Fibroblast of skin of back (primary cell): Measurements from ENCODE around the gene ARL10.

Experiments
- DNase-seq: peaks from one replicate; pipeline ENCODE4 v3.0.0-alpha.2; 2013

The ARL10 gene

DNA sequence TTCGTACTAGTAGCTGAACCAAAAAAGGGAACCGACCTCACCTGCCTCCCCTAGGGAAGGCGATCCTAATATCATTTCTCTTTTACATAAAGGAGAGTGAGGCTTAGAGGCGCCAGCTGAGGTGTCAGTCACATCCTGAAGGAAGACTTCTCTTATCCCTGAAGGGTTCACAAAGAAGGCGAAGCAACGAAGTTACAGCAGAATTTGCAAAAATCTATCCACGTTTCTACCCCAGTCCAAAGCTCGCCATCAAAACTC lies 3.1 kb upstream of the ARL10 start:
- no peak for DNase-seq

DNA sequence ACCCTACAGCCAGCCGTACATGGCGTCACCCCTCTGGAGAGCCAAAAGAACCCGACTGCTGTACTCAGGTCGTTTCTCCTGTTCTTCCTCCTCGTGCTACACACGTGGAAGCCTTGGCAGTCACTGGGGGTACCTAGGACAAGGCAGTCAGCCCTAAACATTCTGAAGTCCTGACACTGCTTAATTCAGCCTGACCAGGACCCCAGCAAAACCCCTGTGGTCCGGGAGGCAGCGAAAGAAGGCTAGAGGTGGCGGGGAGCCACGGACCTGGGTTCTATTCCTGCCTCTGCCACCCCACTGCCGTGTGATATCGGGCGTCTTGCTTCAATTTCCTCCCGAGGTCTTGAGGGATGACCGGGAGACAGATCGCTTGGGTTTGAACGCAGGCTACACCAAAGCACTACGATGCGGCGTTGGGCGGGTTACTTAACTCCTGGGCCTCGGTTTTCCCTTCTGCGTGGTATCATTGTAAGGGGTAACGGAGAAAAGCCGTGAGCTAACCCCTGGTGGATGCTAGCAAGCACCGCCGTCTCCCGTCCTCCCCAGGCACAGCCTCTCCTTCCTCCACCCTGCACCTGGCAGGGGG lies 429 bp upstream of the ARL10 start:
- DNase-seq: no peak

DNA sequence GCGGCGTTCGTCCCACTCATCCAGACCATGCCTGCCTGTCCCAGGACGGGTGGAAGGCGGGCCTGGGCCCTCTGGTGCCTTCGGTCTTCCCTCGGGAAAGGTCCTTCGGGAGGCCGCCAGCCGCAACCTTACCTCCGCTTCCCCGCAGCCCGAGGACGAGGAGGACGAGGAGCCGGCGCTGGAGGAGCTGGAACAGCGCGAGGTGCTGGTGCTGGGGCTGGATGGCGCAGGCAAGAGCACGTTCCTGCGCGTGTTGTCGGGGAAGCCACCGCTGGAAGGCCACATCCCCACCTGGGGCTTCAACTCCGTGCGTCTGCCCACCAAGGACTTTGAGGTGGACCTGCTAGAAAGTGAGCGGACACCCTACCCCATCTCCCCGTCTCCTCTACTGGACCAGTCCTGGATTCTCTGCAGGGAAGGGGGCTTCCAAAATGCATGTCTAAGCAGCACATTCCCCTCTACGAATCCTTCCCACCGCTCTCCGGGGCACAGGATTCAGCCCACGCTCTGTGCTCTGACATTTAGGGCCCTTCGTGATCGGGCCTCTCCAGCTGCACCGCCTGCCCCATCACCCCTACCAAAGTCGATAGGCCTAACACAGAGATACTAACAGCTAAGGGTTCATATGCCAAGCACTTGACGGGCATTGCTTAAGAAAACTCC lies 1.1 kb downstream of the ARL10 start:
- DNase-seq: no peak

DNA sequence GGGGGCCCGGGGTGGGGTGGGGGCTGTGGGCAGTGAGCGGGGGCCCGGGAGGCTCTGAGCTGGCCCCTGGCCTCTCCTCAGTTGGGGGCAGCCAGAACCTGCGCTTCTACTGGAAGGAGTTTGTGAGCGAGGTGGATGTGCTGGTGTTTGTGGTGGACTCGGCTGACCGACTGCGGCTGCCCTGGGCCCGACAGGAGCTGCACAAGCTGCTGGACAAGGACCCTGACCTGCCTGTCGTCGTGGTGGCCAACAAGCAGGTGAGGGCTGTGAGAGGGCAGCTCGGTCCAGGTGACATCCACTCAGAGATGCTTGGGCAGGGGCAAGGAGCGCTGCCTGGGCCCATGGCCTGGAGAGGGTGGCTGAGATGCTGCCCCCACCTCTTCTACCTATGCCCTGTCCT lies 3.4 kb downstream of the ARL10 start:
- DNase-seq: no peak

DNA sequence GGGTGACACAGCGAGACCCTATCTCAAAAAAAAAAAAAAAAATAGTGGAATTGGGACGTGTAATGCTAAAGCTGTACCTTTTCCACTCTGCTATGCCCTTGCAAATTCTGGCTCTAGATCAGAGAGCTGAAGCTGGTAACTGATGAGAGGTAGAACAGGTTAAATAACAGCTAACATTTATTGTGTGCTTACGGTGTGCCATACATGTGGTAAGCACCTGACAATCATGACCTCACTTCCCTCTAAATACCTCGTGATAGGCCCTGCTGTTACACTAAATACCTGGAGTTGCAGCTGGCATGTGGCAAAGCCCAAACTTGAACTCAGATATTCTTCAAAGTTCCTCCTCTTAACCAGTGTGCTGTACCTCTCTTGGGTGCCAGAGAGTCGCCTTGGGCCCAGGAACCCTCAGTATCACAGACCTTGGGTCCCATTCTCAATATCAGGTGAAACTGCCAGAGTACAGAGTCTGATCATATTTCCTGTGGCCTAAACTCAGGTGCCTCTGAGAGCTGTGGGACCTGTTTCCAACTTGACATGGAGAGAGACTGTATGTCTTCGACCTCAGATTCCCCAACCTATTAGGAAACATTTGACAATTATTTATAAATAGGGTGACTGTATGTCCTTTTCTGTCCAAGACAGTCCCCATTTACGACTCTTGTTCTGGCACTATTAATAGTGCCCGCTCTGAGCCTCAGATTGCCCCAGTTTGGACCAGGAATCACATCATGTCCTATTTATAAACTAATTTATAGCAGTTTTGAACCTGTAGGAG lies 4.8 kb downstream of the ARL10 start:
- DNase-seq: no peak

DNA sequence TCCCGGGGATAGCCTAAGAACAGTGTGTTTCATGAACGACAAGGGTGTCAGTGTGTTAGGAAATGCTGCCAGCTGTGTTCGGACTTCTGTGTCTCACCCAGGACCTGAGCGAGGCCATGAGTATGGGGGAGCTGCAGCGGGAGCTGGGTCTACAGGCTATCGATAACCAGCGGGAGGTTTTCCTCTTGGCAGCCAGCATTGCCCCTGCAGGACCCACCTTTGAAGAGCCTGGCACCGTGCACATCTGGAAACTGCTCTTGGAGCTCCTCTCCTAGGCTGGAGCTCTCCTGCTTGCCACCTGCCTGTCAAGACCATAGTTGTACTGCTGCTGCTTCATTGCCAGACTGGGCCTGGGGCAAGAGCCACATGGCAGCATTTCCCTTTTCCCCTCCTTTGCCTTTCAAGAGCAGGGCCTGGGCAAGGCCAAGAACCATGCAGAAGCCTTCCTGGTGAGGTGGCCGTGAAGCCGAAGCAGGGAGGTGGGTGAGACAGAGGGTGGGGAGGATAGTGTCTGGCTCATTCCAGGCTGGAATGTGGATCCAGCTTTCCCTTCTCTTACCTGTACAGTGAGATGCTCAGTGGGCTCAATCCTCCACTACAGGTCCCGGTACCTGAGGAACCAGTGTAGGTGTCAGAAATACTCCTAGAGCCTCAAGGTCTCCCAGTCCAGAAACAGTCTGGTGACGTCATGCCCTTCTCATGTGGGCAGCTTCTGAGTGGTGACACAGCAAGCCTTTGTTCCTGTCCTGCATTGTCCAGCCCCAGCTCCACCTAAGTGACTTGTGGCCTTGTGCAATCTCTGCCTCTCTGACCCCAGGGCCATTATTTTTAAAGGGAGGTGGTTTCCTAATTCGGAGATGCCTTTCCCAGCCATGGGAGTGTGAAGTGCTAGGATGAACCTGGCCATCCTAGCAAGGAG lies 6.6 kb downstream of the ARL10 start:
- no peak for DNase-seq

DNA sequence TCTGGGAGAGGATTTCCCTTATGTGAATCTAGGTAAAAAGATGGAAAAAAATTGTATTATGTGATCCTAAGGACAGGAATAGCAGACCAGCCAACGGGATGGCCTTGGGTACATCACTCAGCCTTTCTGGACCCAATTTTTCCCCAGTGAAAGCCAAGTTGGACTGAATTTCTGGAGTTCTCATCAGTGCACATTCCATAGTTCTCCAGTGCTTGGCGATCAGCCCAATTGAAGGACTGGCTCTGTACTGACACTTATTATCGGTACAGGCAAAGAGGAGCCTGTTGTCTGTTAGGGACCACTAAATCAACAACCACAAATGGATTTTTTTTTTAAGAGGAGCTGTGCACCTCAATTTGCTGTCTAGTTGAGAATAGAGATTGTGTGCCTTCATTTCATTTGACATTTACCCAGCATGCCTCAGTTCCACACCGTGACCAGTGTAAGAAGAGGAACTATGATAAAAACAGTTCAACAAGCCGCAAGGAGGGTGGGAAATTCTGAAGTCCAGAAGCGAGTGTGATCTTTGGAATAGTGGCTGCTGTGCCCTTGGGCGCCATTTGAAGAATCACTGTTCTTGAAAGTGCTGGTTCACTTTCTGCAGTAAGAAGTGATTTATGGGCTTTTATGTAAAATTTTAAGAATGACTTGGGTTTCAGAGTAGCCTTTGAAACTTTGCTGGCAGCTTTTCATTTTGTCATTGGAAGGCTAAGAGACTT lies 8.0 kb downstream of the ARL10 start:
- DNase-seq: no peak

DNA sequence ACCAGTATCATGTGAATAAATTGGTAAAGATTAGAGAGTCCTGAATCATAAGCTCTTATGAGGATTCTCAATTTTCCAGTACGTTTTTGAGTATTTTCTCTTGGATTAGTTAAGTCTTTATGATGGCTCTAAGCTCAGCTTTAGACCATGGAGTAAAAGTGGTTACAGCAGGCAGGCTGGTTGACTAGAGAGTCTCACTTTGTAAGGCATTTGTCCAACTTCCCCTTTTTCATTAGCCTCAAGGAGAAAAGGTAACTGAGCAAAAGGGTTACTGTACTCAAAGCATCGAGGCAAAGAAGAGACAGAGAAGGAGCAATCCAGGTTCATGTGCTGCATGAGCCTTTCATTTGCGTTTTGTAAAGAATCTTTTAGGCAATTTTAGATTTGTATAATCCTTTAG lies 14.6 kb downstream of the ARL10 start:
- no peak for DNase-seq

DNA sequence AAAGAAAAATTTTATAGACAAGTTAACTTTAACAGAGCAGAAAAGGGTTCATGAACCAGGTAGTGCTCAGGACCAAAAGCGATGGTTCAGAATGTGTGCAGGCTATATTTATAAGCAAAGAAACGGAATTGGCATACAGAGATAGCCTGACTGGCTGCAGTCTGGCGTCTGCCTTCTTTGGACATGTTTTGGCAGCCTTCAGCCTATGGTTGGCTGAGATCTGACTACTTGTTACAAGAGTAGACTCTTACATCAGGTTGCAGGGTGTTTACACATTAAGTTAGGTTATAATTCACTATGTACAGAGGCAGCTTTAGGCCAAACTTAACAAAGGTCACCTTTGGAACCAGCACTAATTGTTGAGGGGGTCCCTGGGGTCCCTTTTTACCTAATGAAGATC lies 16.1 kb downstream of the ARL10 start:
- no peak for DNase-seq

DNA sequence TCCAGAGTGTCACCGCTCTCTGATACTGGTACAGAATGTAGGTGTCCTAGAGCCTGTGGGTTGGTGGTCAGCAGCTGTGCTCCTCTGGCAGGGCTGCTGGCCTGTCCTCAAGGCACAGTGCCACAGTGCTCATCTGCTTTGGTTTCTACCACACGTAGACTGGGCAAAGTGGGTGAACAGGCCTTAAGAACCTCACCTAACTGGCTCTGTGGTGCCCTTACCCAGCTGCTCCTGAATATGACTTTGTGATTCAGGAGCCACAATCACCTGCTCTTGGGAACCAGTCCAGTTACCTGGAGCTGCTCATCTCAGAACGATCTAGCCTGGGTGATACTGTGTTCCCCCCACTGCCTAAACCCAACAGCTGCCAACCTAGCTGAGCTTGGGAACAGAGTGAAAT lies 16.7 kb downstream of the ARL10 start:
- DNase-seq: no peak

DNA sequence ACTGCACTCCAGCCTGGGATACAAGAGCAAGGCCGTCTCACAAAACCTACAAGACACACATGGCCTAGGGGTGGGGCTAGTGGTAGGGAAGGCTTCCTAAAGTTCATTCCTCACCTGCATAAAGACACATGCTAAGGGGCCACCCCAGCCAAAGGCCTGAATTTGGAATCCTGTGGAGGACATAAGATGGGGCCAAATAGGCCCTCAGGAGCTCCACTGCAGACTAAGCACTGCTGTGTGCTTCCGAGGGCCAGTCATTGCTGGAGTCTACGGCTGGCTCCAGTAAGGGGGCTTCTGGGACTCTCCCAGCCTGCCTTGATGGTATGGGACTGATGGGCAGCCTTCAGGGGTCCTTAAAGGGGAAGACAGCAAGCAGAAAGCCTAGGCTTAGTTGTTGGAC lies 17.4 kb downstream of the ARL10 start:
- DNase-seq: no peak

DNA sequence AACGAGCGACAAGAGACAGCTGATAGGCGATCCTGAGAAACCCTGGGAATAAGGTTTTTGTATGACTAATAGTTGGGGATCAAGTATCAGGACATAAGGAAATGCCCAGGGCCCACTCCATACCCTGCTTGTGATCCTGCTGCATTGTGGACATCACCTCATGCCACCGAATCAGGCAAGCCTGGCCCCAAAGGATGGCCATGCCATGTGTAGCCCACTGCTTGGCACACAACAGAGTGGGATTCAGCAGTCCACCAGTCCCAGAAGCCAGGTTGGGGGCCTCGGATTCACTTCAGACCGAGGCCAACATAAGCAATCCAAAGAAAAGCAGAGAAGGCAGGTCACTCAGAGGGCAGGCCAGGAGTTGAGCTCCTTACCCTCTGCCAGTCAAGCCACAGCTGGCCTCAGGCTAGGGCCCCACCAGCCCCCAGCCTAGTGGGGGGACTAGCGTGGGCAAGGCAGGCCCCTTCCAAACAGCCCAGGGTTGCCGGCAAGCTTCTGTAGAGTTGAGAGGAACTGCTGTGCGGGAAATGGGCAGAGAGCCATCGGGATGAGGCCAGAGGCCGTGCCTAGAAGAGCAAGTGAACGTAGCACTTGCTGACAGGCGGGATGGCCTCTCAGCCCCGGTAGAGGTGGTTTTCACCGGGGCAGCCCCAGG lies 18.1 kb downstream of the ARL10 start:
- DNase-seq: no peak

DNA sequence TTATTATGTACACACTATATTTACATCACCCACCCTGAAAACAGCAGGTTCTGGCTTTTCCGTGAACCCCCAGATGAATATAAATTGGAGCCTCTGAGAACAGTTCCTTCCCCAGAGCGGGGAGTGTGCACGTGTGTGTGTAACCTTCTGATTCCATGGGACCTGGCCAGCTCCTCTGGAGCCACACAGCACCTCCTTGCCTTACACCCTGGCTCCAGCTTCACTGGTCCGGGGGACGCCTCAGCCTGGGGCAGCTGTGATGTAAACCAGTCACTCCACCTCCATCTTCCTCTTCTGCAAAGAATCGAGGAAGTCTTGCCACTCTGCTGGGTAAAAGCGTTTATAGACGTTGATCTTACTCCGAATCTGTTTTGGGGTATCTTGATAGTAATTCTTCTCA lies 18.7 kb downstream of the ARL10 start:
- DNase-seq: no peak

DNA sequence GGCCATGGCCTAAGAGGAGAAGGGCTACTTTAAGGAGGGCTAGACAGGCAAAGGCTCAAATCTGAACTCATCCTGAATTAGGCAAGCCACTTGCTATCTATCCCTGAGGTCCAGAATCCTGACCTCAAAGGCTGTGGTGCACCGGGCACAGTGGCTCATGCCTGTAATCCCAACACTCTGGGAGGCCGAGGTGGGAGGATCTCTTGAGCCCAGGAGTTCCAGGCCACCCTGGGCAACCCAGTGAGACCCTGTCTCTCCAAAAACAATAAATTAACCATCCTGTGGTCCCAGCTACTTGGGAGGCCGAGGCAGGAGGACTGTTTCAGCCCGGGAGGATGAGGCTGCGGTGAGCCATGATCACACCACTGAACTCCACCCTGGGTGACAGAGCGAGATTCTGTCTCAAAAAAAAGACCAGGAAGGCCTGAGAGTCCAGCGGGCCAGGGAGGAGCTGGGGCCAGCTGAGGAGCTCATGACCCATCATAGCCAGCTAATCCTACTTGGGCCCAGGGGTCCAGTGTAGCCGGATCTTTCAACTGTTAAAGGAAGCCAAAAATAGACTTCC lies 19.2 kb downstream of the ARL10 start:
- no peak for DNase-seq

DNA sequence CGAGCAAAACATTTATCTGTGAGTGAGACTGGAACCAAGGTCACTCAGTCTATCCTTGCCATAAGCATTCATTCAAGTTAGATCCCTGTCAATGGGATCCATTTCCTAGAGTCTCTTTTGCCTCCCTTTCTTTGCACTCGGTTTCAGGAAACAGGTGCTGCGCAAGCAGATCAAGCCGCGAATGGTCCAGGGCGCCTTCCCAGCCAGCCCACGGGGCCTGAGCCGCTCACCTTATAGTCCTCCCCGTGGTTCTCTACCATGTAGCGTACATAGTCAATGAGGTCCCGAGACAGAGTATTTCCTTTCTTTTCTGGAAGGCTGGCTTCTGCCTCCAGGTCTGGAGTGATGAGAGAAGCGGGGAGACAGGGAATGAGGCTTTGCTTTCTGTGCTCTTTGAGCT lies 19.7 kb downstream of the ARL10 start:
- DNase-seq: no peak

DNA sequence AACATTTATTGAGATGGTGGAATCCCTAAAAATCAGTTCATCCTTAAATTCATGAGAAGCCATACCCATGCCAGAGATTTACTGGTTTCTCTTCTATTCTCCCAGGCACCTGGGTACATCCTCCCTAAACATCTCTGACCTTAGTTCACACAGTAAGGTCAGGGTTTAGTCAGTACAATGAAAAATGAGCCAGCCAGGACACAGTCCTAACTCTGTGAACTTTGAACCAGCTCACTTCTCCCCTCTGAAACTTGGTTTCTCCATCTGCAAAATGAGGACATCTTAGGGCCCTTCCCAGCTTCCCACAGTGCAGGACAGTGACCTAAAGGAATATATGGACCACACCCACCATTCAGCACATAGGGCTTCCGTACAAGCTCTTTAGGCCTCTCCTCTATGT lies 21.2 kb downstream of the ARL10 start:
- no peak for DNase-seq

DNA sequence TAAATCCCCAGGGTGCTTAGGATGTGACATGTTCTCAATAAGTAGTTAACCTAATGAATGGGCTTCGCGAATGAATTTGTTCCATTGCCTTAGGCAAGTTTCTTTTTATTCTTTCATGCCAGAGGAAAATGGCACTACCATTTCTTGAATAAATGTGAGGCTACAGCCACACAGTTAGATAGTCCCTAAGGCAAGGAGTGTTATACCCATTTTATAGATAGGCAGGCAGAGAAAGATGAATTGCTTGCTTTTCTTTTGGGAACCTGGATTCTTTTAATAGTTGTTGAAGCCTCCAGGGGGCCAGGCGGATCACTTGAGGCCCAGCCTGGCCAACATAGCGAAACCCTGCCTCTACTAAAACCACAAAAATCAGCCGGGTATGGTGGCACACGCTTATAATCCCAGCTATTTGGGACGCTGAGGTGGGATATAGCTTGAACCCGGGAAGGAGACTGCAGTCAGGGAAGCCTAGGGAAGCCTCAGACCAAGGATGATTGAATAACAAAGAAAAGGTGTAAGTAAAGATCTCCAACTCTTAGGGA lies 22.2 kb downstream of the ARL10 start:
- peak; percentile 10 for DNase-seq

DNA sequence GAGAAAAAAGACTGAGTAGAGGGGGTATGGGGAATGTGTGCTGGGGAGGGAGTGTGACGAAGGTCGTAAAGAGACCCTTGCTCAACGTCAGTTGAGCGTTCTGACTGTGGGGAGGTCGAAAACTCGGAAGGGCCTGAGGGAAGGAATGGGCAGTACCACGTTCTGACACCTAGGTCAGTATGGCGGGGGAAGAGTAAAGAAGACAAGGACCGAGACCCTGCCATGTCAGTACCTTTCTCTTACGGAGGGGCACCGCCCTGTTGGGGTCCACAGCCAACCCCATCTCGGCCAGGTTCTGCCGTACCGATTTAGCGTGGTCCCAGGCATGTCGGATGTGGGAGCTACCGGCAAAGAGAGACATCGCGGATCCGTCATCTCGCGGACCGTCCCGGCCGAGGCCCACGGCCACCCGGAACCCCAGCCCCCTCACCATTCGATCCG lies 22.7 kb downstream of the ARL10 start:
- DNase-seq: peak; percentile 17

DNA sequence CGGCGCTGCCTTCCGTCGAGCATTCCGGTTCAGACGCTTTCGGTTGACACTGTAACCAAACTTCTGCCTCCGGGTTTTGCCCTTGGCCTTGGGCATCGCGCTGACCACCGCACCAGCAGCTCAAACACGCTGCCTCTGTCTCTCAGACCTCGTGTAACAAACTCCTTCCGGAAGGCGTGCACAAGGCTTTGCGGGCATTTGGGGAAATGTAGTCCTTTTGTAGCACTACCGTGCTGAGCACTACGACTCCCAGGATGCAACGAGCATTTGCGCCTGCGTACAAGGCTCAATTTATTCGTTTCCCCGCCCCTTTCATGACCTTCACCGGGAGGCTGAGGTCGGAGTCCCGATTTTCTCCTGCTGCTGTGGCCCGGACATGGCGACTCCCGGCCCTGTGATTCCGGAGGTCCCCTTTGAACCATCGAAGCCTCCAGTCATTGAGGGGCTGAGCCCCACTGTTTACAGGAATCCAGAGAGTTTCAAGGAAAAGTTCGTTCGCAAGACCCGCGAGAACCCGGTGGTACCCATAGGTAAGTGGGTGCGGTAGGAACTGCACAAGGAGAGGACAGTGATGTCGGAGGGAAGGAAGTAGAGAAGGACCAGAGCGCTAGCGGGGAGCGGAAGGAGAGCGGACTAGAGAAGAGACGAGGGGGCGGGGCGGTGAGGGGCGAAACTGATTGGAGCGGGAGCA lies 23.3 kb downstream of the ARL10 start, which contains the start of the genes HIGD2A and NOP16:
HIGD2A (plus strand) TSS at position 308 of the 691 bp plus-strand sequence; CDS start at position 377, 69 bp downstream.
NOP16 (minus strand) TSS at position 155 of the 691 bp plus-strand sequence; CDS start at position 96, 59 bp downstream.
- DNase-seq: peak; percentile 99
